Prostate gland (tissue), 2 donors: Measurements from ENCODE around the gene USP4.

Experiments
- CTCF ChIP-seq, 4 experiments: fragments of 200-600 bp in 2 of 4; fragments of 450-650 bp in 2 of 4; sonication (generic) in 2 of 4; IDR thresholded peaks; 1 replicate in 3 of 4; 2 replicates in 1 of 4; pipeline ENCODE4 v1.5.1; 2016 to 2019; ENCODE audit warnings: antibody characterized with exemption in 4 of 4, mild to moderate bottlenecking in 2 of 4, moderate library complexity in 2 of 4
- POLR2AphosphoS5 ChIP-seq: sonication (generic); formaldehyde crosslinking; IDR thresholded peaks from one replicate; pipeline ENCODE4 v1.6.1; 2017; ENCODE audit warnings: antibody characterized with exemption

GRCh38 chr3:49329186-49329585, 10.7 kb downstream of the USP4 start:
- TF ChIP-seq CTCF (IDR thresholded peaks at IDR 0.05) (no peak), POLR2AphosphoS5 (no peak)
